ENCODE results near the gene RNF112. TPM values are rescaled to one million over a fixed set of nuclear protein-coding genes. Genes with fewer than 3 reads are reported as not detected.

The RNF112 gene, protein sequence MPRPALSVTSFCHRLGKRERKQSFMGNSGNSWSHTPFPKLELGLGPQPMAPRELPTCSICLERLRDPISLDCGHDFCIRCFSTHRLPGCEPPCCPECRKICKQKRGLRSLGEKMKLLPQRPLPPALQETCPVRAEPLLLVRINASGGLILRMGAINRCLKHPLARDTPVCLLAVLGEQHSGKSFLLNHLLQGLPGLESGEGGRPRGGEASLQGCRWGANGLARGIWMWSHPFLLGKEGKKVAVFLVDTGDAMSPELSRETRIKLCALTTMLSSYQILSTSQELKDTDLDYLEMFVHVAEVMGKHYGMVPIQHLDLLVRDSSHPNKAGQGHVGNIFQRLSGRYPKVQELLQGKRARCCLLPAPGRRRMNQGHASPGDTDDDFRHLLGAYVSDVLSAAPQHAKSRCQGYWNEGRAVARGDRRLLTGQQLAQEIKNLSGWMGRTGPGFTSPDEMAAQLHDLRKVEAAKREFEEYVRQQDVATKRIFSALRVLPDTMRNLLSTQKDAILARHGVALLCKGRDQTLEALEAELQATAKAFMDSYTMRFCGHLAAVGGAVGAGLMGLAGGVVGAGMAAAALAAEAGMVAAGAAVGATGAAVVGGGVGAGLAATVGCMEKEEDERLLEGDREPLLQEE
- 1.6 TPM for total RNA-seq
- long read RNA-seq, partial matches to known transcripts = 0 of 2 reads
- long read RNA-seq, other reads (novel, unspliced or antisense) = 1 of 2 reads

GRCh38 chr17:19410875-19411620 is at the start of gene RNF112:
TSS of gene RNF112 (plus strand) at chr17:19411232. CDS start at chr17:19411409, 177 bp downstream.
- peak within 1 kb of the TSS; percentile 55 for H3K4me3 ChIP-seq
- H3K4me1 ChIP-seq = peaks cover 6% of the 10 kb centered on the region
- H3K27me3 ChIP-seq (ENCODE audit: low read depth) = no peaks in the 10 kb centered on the region
- no peaks in the 10 kb centered on the region for H3K36me3 ChIP-seq
- peak; percentile 41 for DNase-seq
- H3K9me3 ChIP-seq (replicated peaks) = no peaks in the 10 kb centered on the region
- intact Hi-C loops (cut with micrococcal nuclease) = no loop called here
- peak within 1 kb of the TSS; percentile 8 for H3K27ac ChIP-seq (replicated peaks)
- no peak for TF ChIP-seq CTCF (IDR thresholded peaks at IDR 0.05; ENCODE audit: borderline replicate concordance)

DNA sequence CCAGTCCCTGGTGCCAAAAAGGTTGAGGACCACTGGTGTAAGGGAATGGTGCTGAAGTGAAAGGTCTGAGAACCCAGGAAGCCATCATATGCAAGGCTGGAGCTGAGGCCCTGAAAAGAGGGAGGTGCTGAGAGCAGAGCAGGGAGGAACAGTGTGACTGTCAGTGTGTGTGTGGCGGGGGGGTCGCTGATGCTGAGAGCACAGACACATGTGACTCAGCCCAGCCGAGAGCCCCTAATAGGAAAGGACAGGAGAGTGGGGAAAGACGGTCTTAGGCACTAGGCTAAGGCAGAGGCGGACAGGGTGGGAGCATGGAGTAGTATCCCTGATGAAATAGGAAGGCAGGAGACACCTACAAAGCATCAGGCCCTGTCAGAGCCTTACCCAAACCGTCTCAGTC is 49.7 kb upstream of the RNF112 start:
- intact Hi-C loops (cut with micrococcal nuclease) = no loop called here
- DNase-seq = no peak
- no peak overlapping the region for H3K27ac ChIP-seq (replicated peaks)

DNA sequence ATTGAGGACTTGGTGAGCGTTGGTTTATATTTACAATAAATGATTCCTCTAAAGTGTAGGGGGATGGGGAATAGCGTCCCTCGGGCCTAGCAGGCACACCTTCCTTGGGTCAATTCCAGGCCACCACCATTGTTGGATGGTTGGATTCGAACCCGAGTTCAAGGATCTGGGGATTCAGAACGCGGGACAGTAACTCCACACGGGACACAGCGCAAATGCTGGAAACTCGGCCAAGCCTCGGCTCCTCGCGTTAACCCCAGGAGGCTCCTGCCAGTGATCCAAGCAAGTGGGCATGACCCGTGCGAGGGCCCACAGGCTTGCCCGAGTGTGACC is 49.1 kb upstream of the RNF112 start:
- no peaks in the 10 kb centered on the region for H3K36me3 ChIP-seq
- intact Hi-C loops (cut with micrococcal nuclease) = loop anchor here (2.0 kb wide), 1 partner anchor 85 kb away; no protein-coding TSS in a partner anchor
- peak overlapping the region; percentile 89 for H3K27ac ChIP-seq (replicated peaks)
- H3K27me3 ChIP-seq (ENCODE audit: low read depth) = no peaks in the 10 kb centered on the region
- no peak for DNase-seq
- H3K4me1 ChIP-seq = peaks cover 18% of the 10 kb centered on the region
- H3K9me3 ChIP-seq (replicated peaks) = no peaks in the 10 kb centered on the region
- peak overlapping the region; percentile 96 for H3K4me3 ChIP-seq
- no peak for TF ChIP-seq CTCF (IDR thresholded peaks at IDR 0.05; ENCODE audit: borderline replicate concordance)

More for the DNA sequence above, 49.7 kb upstream of the RNF112 start:
- H3K9me3 ChIP-seq (replicated peaks) = no peaks in the 10 kb centered on the region
- H3K4me3 ChIP-seq = no peak overlapping the region
- no peaks in the 10 kb centered on the region for H3K36me3 ChIP-seq
- no peak for TF ChIP-seq CTCF (IDR thresholded peaks at IDR 0.05; ENCODE audit: borderline replicate concordance)
- no peaks in the 10 kb centered on the region for H3K27me3 ChIP-seq (ENCODE audit: low read depth)
- H3K4me1 ChIP-seq = peaks cover 18% of the 10 kb centered on the region

DNA sequence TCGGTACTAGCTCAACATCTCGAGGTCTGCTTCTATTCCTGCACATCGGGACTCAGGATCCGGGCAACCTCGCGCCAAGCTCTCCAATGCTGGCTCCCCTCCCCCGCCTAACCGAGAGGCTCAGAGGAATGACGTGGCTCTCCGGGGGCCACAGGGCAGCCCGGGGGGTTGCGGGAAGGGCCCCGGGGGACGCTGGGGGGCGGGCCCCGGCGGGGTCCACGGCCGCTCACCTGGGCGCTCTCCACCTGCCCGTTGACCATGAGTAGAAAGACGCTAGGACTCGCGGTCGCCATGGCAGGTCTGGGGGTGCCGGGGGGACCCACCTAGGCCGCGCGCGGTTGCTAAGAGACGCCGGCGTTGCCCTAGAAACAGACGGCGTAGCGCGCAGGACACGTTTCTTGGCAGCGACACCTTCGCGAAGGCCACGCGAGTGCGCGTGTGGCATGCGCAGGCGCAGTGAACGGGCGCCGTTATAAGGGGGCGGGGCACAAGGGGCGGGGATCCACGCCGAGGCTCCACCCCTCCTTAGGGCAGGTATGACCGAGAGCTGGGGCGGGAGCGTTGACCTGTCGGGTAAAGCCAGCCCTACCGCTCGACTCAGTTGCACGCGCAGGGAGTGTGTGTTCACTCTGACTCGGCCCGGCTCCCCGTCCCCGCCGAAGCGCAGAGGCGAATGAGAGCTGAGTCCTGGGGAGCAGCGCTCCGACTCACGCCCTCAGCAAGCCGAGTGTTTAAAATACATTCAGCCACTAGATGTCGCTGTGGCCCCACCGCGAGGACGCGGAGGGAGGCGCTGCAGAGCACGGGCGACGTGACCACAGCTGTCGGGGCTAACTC is 48.5 kb upstream of the RNF112 start, which contains the start of gene B9D1:
Gene B9D1, minus strand, starts transcription at position 447 of the 837 bp plus-strand sequence. Its CDS starts 154 bp downstream, at position 293.
- peak; percentile 90 for DNase-seq

More for the DNA sequence above, 48.5 kb upstream of the RNF112 start, which contains the start of gene B9D1:
- intact Hi-C loops (cut with micrococcal nuclease) = loop anchor here (2.0 kb wide), 1 partner anchor 84 kb away; no protein-coding TSS in a partner anchor
- Histone ChIP-seq H3K4me3 (peak within 1 kb of the TSS; percentile 96), H3K27ac (replicated peaks) (peak within 1 kb of the TSS; percentile 89), H3K36me3 (no peaks in the 10 kb centered on the region), H3K4me1 (peaks cover 18% of the 10 kb centered on the region), H3K27me3 (ENCODE audit: low read depth) (no peaks in the 10 kb centered on the region), H3K9me3 (replicated peaks) (no peaks in the 10 kb centered on the region)
- peak; percentile 98 for TF ChIP-seq CTCF (IDR thresholded peaks at IDR 0.05; ENCODE audit: borderline replicate concordance)
